Thoracic aorta (tissue), 2 donors: ENCODE measurements around the gene LDLRAD4. TPM values are rescaled to one million over a fixed set of nuclear protein-coding genes. Genes with fewer than 3 reads are reported as not detected.

Source experiments
- ATAC-seq: fragments of 150-250 bp; one replicate; pipeline ENCODE4 v1.8.0; 2017; ENCODE audit warnings: low read depth; ENCODE audit not compliant: insufficient number of reproducible peaks, low FRiP score
- DNase-seq: peaks from one replicate; pipeline ENCODE4 v3.0.0-alpha.2; 2020; ENCODE audit warnings: low spot score
- H3K27ac ChIP-seq, 2 donors: fragments of 200-600 bp; sonication (generic); 1 replicate in 1 of 2; 2 replicates in 1 of 2; pipeline ENCODE4 v1.5.1; 2016; ENCODE audit warnings: mild to moderate bottlenecking in 2 of 2, moderate library complexity in 2 of 2
- H3K27me3 ChIP-seq: fragments of 200-600 bp; sonication (generic); replicated peaks from 2 replicates; pipeline ENCODE4 v1.6.0; 2016; ENCODE audit warnings: mild to moderate bottlenecking; ENCODE audit not compliant: insufficient read depth
- H3K36me3 ChIP-seq: fragments of 200-600 bp; sonication (generic); one replicate; pipeline ENCODE4 v1.5.1; 2016
- H3K4me1 ChIP-seq, 2 donors: fragments of 200-600 bp; sonication (generic); 1 replicate in 1 of 2; 2 replicates in 1 of 2; pipeline versions ENCODE4 v1.5.1 to v1.6.0; 2016; ENCODE audit warnings: low read depth in 2 of 2, mild to moderate bottlenecking in 1 of 2; ENCODE audit not compliant: control insufficient read depth in 1 of 2
- H3K4me3 ChIP-seq: fragments of 200-600 bp; sonication (generic); 2 replicates; pipeline ENCODE4 v1.5.1; 2016; ENCODE audit warnings: mild to moderate bottlenecking
- H3K9me3 ChIP-seq: fragments of 200-600 bp; sonication (generic); 2 replicates; pipeline ENCODE4 v1.5.1; 2016
- total RNA-seq, 2 donors: library from RNA; depleted of rRNA; stranded (reverse); fragments of >200 nt; gene quantifications; one replicate each; pipeline versions ENCODE4 v1.1.0 to v1.2.3, GENCODE V29; 2016
- TF ChIP-seq, protein P1 (sequence below): fragments of 200-600 bp; sonication (generic); IDR thresholded peaks from one replicate; pipeline ENCODE4 v1.5.1; 2019; ENCODE audit warnings: antibody characterized with exemption

Gene LDLRAD4
- total RNA-seq, 2 donors from 2014 or later, result 98.4 to 135 TPM

DNA sequence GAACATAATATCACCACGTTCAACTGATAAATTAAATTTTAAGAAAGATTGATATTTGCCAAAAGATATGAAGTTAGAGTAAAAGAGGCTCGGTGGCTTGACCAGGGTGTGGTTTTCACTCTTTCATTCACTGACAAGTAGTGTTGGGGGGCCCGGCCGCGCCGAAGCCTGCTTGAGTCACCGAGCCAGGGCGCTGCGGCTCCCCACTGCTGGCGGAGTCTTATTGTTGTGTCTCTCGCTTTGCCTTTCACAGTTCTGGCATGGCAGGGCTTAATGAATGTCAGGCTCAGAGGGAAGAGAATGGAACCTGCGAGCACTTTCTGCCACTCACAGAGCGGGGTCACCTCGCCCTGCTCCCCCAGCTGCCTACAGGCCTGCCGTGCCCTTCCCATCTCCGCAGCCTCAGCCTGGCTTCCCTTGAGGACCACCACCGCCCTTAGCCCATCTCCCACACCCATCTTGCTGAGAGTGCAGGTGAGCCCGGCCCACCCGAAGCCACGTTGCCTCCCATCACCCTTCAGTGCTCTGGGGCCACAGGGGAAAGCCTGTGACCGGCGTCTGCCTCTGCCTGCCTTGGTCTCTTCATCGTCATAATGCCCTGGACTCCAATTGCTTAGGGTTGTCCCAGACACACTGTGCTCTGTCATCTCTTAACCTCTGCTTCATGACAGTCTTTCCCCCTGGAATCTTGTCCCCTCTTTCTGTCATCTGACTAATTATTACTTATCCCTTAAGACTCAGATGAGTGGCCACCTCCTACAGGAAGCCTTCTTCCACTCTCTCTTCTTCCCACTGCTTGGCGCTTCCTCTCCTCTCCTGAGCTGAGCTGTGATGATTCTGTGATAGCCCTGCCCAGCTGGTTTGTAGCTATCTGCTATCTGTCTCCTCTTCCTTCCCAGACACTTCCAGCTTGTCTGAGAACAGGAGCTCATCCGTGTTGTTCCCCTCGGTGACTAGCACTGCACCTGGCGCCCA, 365.3 kb downstream of the LDLRAD4 start:
- ATAC-seq, result no peak
- Histone ChIP-seq H3K4me3 (no peak overlapping the region), H3K27me3 (no peaks in the 10 kb centered on the region), H3K36me3 (no peaks in the 10 kb centered on the region), H3K27ac (no peak overlapping the region), H3K9me3 (no peaks in the 10 kb centered on the region), H3K4me1 (peaks cover 0 to 6% of the 10 kb centered on the region in 2 donors)
- TF ChIP-seq, protein P1, sequence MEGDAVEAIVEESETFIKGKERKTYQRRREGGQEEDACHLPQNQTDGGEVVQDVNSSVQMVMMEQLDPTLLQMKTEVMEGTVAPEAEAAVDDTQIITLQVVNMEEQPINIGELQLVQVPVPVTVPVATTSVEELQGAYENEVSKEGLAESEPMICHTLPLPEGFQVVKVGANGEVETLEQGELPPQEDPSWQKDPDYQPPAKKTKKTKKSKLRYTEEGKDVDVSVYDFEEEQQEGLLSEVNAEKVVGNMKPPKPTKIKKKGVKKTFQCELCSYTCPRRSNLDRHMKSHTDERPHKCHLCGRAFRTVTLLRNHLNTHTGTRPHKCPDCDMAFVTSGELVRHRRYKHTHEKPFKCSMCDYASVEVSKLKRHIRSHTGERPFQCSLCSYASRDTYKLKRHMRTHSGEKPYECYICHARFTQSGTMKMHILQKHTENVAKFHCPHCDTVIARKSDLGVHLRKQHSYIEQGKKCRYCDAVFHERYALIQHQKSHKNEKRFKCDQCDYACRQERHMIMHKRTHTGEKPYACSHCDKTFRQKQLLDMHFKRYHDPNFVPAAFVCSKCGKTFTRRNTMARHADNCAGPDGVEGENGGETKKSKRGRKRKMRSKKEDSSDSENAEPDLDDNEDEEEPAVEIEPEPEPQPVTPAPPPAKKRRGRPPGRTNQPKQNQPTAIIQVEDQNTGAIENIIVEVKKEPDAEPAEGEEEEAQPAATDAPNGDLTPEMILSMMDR, result no peak
- DNase-seq, result no peak

DNA sequence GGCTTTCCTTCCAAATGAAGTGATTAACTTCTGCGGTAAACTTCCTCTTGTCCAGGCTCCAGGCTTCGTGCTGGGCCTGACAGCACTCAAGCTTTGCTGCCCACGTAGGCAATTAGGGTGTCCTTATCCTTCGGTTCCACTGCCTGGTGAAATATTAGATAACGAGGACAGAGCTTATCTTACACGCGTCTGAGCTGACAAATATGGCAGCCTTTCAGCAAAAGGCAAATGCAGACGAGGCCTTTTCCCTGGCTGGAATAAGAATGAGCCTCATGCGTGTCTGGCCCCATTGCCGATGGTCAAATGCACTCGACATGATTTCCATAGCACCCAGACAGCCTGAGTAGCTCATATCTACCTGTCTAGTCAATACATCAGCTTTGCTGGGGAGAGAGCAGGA, 366.3 kb downstream of the LDLRAD4 start:
- Histone ChIP-seq H3K36me3 (no peaks in the 10 kb centered on the region), H3K4me1 (peaks cover 0 to 5% of the 10 kb centered on the region in 2 donors), H3K4me3 (no peak overlapping the region), H3K27me3 (no peaks in the 10 kb centered on the region), H3K27ac (no peak overlapping the region), H3K9me3 (no peaks in the 10 kb centered on the region)
- DNase-seq (no peak), ATAC-seq (no peak)
- TF ChIP-seq, protein P1, result no peak

DNA sequence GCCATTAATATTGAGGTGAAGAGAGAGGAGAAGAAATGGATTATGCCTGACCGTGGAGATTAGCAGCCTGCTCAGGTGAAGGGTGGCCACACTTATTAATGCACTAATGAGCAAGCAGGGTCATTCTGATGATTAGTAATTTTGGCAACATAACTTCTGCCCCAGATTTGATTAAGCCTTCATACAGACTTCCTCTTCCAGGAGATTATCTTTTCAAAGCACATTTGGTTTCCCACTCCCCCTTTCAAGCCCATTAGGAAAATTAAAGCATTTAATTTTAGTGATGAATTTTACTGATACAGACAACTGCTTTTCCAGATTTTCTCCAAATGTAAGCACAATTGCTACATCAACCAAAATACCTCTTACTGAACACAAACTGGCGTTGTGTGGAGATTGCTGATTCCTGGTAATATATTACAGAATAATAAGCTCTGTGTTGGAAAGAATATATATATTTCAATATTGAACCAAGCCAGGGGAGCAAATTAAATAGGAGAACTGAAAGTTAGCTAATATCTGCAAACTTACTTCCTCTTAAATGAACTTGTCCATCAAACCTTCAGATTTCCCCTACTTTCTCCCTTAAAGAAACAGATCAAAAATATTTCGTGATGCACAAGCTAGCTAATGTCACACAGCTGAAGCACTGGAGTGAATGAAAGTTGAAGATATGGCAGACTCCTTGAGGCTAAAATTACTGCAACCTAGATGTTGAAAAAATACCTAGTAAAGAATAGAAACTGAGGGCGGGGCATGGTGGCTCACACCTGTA, 367.0 kb downstream of the LDLRAD4 start:
- DNase-seq, result no peak
- peaks cover 2% of the 10 kb centered on the region for H3K36me3 ChIP-seq
- TF ChIP-seq, protein P1, result no peak
- peaks cover 0 to under 1% of the 10 kb centered on the region in 2 donors for H3K4me1 ChIP-seq
- ATAC-seq, result no peak
- no peak overlapping the region for H3K27ac ChIP-seq
- no peaks in the 10 kb centered on the region for H3K9me3 ChIP-seq
- no peaks in the 10 kb centered on the region for H3K27me3 ChIP-seq
- no peak overlapping the region for H3K4me3 ChIP-seq

DNA sequence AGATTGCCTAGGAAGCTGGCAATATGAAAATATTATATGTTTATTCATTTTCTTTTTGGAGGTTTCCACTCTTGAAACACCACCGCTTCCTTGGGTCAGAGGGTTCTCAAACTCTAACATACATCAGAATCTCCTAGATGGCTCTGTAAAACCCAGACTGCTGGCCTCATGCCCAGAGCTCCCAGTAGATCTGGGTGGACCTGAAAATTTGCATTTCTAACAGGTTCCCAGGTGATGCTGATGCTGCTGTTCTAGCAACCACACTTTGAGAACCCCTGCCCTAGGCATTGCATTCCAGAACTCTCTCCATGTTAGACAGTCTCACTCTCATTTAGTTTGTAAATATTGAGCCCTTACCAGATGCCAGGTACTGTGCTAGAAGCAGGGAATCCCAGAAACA, 368.4 kb downstream of the LDLRAD4 start:
- TF ChIP-seq, protein P1, result no peak
- Histone ChIP-seq H3K4me3 (no peak overlapping the region), H3K9me3 (no peaks in the 10 kb centered on the region), H3K27me3 (no peaks in the 10 kb centered on the region), H3K4me1 (peaks cover 0 to 3% of the 10 kb centered on the region in 2 donors), H3K27ac (no peak overlapping the region), H3K36me3 (peaks cover 5% of the 10 kb centered on the region)
- ATAC-seq, result no peak
- DNase-seq, result no peak

DNA sequence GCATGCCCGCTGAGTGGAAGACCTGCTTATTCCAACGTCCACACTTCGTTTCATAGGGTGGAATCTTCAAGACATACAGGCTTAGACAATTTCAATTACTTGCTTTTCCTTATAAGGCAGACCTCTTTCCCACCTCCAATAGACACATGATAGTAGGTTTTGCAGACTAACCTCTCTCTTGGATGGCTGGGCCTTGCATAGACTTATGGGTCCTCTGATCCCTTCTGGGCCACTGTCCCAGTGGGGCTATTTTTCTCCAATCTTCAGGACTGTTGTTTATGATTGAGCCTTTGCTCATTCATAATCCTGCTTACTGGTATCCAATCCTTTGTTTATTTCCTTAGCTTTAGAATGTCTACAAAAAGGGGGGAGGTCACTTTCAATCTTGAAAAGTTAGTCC, 368.9 kb downstream of the LDLRAD4 start:
- Histone ChIP-seq H3K27ac (no peak overlapping the region), H3K27me3 (no peaks in the 10 kb centered on the region), H3K9me3 (no peaks in the 10 kb centered on the region), H3K4me3 (no peak overlapping the region), H3K4me1 (peaks cover 0 to 3% of the 10 kb centered on the region in 2 donors), H3K36me3 (peaks cover 5% of the 10 kb centered on the region)
- DNase-seq (no peak), ATAC-seq (no peak)
- TF ChIP-seq, protein P1, result no peak
